OCI-LY7 (cell line): ENCODE data around the gene ACOT12.

Experiments used
- CTCF ChIP-seq: fragments of 200-600 bp; sonication (generic); conservative IDR thresholded peaks from 2 replicates; pipeline ENCODE4 v1.5.1; 2014; ENCODE audit warnings: mild to moderate bottlenecking, antibody characterized with exemption, low read length, moderate library complexity, mixed read lengths
- EZH2phosphoT487 ChIP-seq: fragments of 200-600 bp; sonication (generic); IDR thresholded peaks from 2 replicates; pipeline ENCODE4 v1.6.1; 2018; ENCODE audit warnings: low read depth, borderline replicate concordance, mild to moderate bottlenecking, mixed run types, antibody characterized with exemption, low read length, moderate library complexity, mixed read lengths

GRCh38 chr5:81425569-81425968 is 31.6 kb upstream of the ACOT12 start:
- TF ChIP-seq CTCF (peak; percentile 91), EZH2phosphoT487 (no peak)
